Ovary (tissue), 9 donors: ENCODE measurements around the gene LRP11. TPM values are rescaled to one million over a fixed set of nuclear protein-coding genes. Genes with fewer than 3 reads are reported as not detected.
A peak's percentile ranks its signal among the peaks of the same experiment; 100 is the strongest.

ENCODE experiments used
- DNase-seq, 5 donors: peaks; one replicate each; pipeline ENCODE4 v3.0.0-alpha.2; 2019 to 2020
- H3K27ac ChIP-seq, 2 donors: fragments of 200-600 bp; one replicate each; pipeline versions ENCODE4 v1.5.1 to v1.8.0; 2019 to 2022
- H3K27me3 ChIP-seq: fragments of 200-600 bp; one replicate; pipeline ENCODE4 v1.8.0; 2022
- H3K36me3 ChIP-seq: fragments of 200-600 bp; sonication (generic); one replicate; pipeline ENCODE4 v1.5.1; 2019
- H3K4me1 ChIP-seq: one replicate; pipeline ENCODE4 v1.8.1; 2013; ENCODE audit warnings: mild to moderate bottlenecking, moderate library complexity; ENCODE audit not compliant: insufficient read depth
- H3K4me3 ChIP-seq: fragments of 200-600 bp; sonication (generic); one replicate; pipeline ENCODE4 v1.5.1; 2017
- H3K9me3 ChIP-seq, 2 donors: fragments of 200-600 bp in 1 of 2; sonication (generic) in 1 of 2; one replicate each; pipeline versions ENCODE4 v1.5.1 to v1.8.1; 2013 to 2019; ENCODE audit warnings: mild to moderate bottlenecking in 1 of 2, moderate library complexity in 1 of 2
- CTCF ChIP-seq, 3 donors: fragments of 450-650 bp in 2 of 3; fragments of 200-600 bp in 1 of 3; IDR thresholded peaks; one replicate each; pipeline versions ENCODE4 v1.5.1 to v1.8.0; 2016 to 2022; ENCODE audit warnings: antibody characterized with exemption in 3 of 3, mild to moderate bottlenecking in 1 of 3
- EP300 ChIP-seq: sonication (generic); formaldehyde crosslinking; IDR thresholded peaks from one replicate; pipeline ENCODE4 v1.6.1; 2017; ENCODE audit warnings: antibody characterized with exemption
- POLR2A ChIP-seq: fragments of 450-650 bp; IDR thresholded peaks from one replicate; pipeline ENCODE4 v1.6.1; 2017; ENCODE audit warnings: antibody characterized with exemption, mild to moderate bottlenecking, moderate library complexity
- WGBS, 3 donors: extraction: QIAGEN DNeasy Blood & Tissue Kit in 1 of 3; methylation state at CpG; one replicate each; pipeline versions ENCODE4 v1.1.5 to v1.1.7; 2013 to 2017; 5-methylcytosine and 5-hydroxymethylcytosine counted together
- intact Hi-C, 4 donors: fragments of 100-400 bp; cut with DNase I; formaldehyde crosslinking; loops; one replicate each; pipeline versions ENCODE4 v1.11.0 to v1.15.1; 2022 to 2023
- polyA plus RNA-seq, 2 donors: library from polyadenylated mRNA; stranded (reverse); fragments of 200-250 nt in 1 of 2; fragments of 350-450 nt in 1 of 2; fragmentation: Illumina TruSeq in 1 of 2; extraction: RNeasy Lipid Tissue Mini Kit (QIAGEN cat#74804) in 1 of 2; gene quantifications; one replicate each; pipeline ENCODE4 v1.2.3, GENCODE V29; 2013 to 2014
- total RNA-seq, 7 donors: library from RNA; depleted of rRNA in 2 of 7; stranded (reverse); fragments of >200 nt in 2 of 7; fragmentation: NEBNext Ultra II Directional in 3 of 7; extraction: Animal tissue kit (Norgen Biotek cat#: 25700) in 3 of 7; gene quantifications; one replicate each; pipeline versions ENCODE4 v1.1.0 to v1.2.4, GENCODE V29; 2016 to 2023
- donor health status: DM: no; HTN: no; CAD: no; lungs with moderate emphysema.
- donor health status: DM: no; HTN: no; CAD: no.
- donor health status: Bipolar disorder and iron deficiency.
- donor health status: DM: yes; HTN: yes; CAD: no.
- donor health status: DM: no; HTN: no; CAD: no.
- donor health status: DM: yes; HTN: yes; CAD: no.

The LRP11 gene
- total and polyA plus RNA-seq, 9 donors: 21.8 to 48.2 (median 37.5) TPM

- peak; percentile 45 to 62 (median 51) for DNase-seq
- Histone ChIP-seq H3K36me3 (no peaks in the 10 kb centered on the region), H3K4me1 (no peaks in the 10 kb centered on the region), H3K27me3 (no peaks in the 10 kb centered on the region), H3K27ac (no peak overlapping the region), H3K9me3 (no peaks in the 10 kb centered on the region), H3K4me3 (no peak overlapping the region)
- WGBS, 3 donors: 39 to 47% (median 46%) methylated on average over 8 of the region's 8 CpGs
- TF ChIP-seq POLR2A (no peak), EP300 (no peak), CTCF (IDR thresholded peaks at IDR 0.05) (no peak)
- intact Hi-C loops: no loop called here
Observed at GRCh38 chr6:149840345-149841075, 23.6 kb downstream of the LRP11 start.

- no peaks in the 10 kb centered on the region for H3K36me3 ChIP-seq
- H3K9me3 ChIP-seq: no peaks in the 10 kb centered on the region
- H3K4me3 ChIP-seq: no peak overlapping the region
- 52 to 55% (median 54%) methylated on average over 5 of the region's 5 CpGs for WGBS, 3 donors
- intact Hi-C loops: loop anchor here (2.0 to 10.0 kb wide), 5 partner anchors 88 to 180 kb away; partner anchors contain the start of gene RAET1G (in 2 of the 4)
- DNase-seq: peak in 4 of 5 donors; percentile 53 to 75 (median 64)
- peaks cover 1% of the 10 kb centered on the region for H3K4me1 ChIP-seq
- no peaks in the 10 kb centered on the region for H3K27me3 ChIP-seq
- no peak overlapping the region for H3K27ac ChIP-seq
- TF ChIP-seq CTCF (IDR thresholded peaks at IDR 0.05): peak; percentile 80 to 91 (median 84)
- TF ChIP-seq EP300: no peak
Observed at GRCh38 chr6:149834513-149835481, 29.4 kb downstream of the LRP11 start.

GRCh38 chr6:149833651-149834050, 30.5 kb downstream of the LRP11 start:
- Histone ChIP-seq H3K9me3 (no peaks in the 10 kb centered on the region), H3K27me3 (no peaks in the 10 kb centered on the region), H3K36me3 (no peaks in the 10 kb centered on the region), H3K27ac (no peak overlapping the region), H3K4me1 (peaks cover 1% of the 10 kb centered on the region), H3K4me3 (no peak overlapping the region)
- no peak for DNase-seq
- intact Hi-C loops: loop anchor here in 3 of 4 donors (2.0 to 10.0 kb wide), 4 partner anchors 91 to 181 kb away; no protein-coding TSS in a partner anchor
- TF ChIP-seq CTCF (IDR thresholded peaks at IDR 0.05): no peak
- TF ChIP-seq POLR2A: no peak
- TF ChIP-seq EP300: no peak
- 92 to 94% (median 92%) methylated on average over 3 of the region's 3 CpGs for WGBS, 3 donors

GRCh38 chr6:149831308-149831820, 32.8 kb downstream of the LRP11 start:
- intact Hi-C loops: loop anchor here in 3 of 4 donors (5.0 to 10.0 kb wide), 3 partner anchors 96 to 183 kb away; no protein-coding TSS in a partner anchor
- Histone ChIP-seq H3K9me3 (no peaks in the 10 kb centered on the region), H3K27me3 (no peaks in the 10 kb centered on the region), H3K4me3 (no peak overlapping the region), H3K4me1 (peaks cover 1% of the 10 kb centered on the region), H3K27ac (no peak overlapping the region), H3K36me3 (no peaks in the 10 kb centered on the region)
- TF ChIP-seq POLR2A: no peak
- no peak for TF ChIP-seq EP300
- TF ChIP-seq CTCF (IDR thresholded peaks at IDR 0.05): no peak
- no peak for DNase-seq
- 89 to 96% (median 91%) methylated on average over 6 of the region's 6 CpGs for WGBS, 3 donors
